K562 (cell line): ENCODE data around the gene PPL. TPM values are rescaled to one million over a fixed set of nuclear protein-coding genes. Genes with fewer than 3 reads are reported as not detected.
"Not testable (repeated sequence)": the region's sequence is repeated elsewhere in the genome, so short reads cannot be mapped to it uniquely, and the experiment has no call there.

Experiments used
- ATAC-seq: fragments of 200-7000 bp; cut with Tn5 transposase; 3 replicates; pipeline ENCODE4 v1.9.1; 2020; ENCODE audit warnings: moderate library complexity
- BruUV-seq: library from RNA; stranded (reverse); fragments of 400-500 nt; replicated peaks from 2 replicates; lab custom pipeline; 2021; lab: Mats Ljungman, UMichigan
- CTCF ChIA-PET: fragments of 300-600 bp; formaldehyde crosslinking; extraction: SDS; loops from one replicate; lab custom pipeline; 2021; ENCODE audit warnings: low intra/inter-chr PET ratio; lab: Yijun Ruan, JAX
- POLR2A ChIA-PET: fragments of 300-600, 350-650 bp; sonication (Branson Sonifier 250); formaldehyde crosslinking; extraction: SDS; loops from one replicate; lab custom pipeline; 2021; ENCODE audit warnings: antibody characterized with exemption, inconsistent platforms; lab: Yijun Ruan, JAX
- DNase-seq, 4 experiments: peaks; one replicate each; pipeline versions ENCODE4 v3.0.0 to v3.0.0-alpha.2; 2011 to 2018; ENCODE audit warnings: low spot score in 3 of 4, mixed read lengths in 3 of 4; ENCODE audit errors: extremely low read depth in 1 of 4
- FAIRE-seq: peaks from 2 replicates; lab custom pipeline; 2011; peaks lifted over from hg19 to GRCh38; lab: Jason Lieb, UNC
- H2AFZ ChIP-seq: 2 replicates; pipeline ENCODE4 v1.6.0; 2011; ENCODE audit warnings: low read depth, low read length, control low read depth, inconsistent platforms
- H3K27ac ChIP-seq: fragments of 200-600 bp; 3 replicates; pipeline ENCODE4 v1.8.0; 2011; ENCODE audit warnings: low read depth, mild to moderate bottlenecking, control low read depth, inconsistent platforms, low read length, moderate library complexity, mixed read lengths; ENCODE audit errors: extremely low read depth
- H3K27me3 ChIP-seq, 2 experiments: fragments of 300-600 bp in 1 of 2; 2 replicates in 1 of 2; 3 replicates in 1 of 2; pipeline versions ENCODE4 v1.6.0 to v1.8.0; 2011; ENCODE audit warnings: inconsistent platforms in 2 of 2, low read length in 2 of 2, mild to moderate bottlenecking in 1 of 2, mixed read lengths in 1 of 2, moderate library complexity in 1 of 2; ENCODE audit not compliant: control insufficient read depth in 2 of 2, insufficient read depth in 2 of 2
- H3K36me3 ChIP-seq: fragments of 300-600 bp; 3 replicates; pipeline ENCODE4 v1.8.0; 2011; ENCODE audit warnings: mild to moderate bottlenecking, low read length, inconsistent platforms; ENCODE audit not compliant: control insufficient read depth, insufficient read depth
- H3K4me1 ChIP-seq, 2 experiments: fragments of 200-600 bp in 1 of 2; replicated peaks in 1 of 2; 2 replicates in 1 of 2; 3 replicates in 1 of 2; pipeline versions ENCODE4 v1.5.1 to v1.8.0; 2011; ENCODE audit warnings: inconsistent platforms in 2 of 2, low read length in 2 of 2, mild to moderate bottlenecking in 1 of 2, mixed read lengths in 1 of 2, moderate library complexity in 1 of 2; ENCODE audit not compliant: control insufficient read depth in 2 of 2, insufficient read depth in 2 of 2
- H3K4me2 ChIP-seq: 2 replicates; pipeline ENCODE4 v1.6.1; 2011; ENCODE audit warnings: low read length, control low read depth, inconsistent platforms, mixed read lengths; ENCODE audit not compliant: insufficient read depth
- H3K4me3 ChIP-seq: fragments of 200-600 bp; sonication (generic), shearing (Covaris generic); 2 replicates; pipeline ENCODE4 v1.5.1; 2016; ENCODE audit warnings: control low read depth, inconsistent platforms
- H3K79me2 ChIP-seq: fragments of 200-600 bp; 3 replicates; pipeline ENCODE4 v1.8.0; 2011; ENCODE audit warnings: low read length, inconsistent platforms; ENCODE audit not compliant: control insufficient read depth, insufficient read depth
- H3K9ac ChIP-seq, 2 experiments: 2 replicates each; pipeline versions ENCODE4 v1.6.0 to v1.6.1; 2011; ENCODE audit warnings: low read depth in 2 of 2, low read length in 2 of 2, control low read depth in 1 of 2, inconsistent platforms in 1 of 2, mild to moderate bottlenecking in 1 of 2, mixed read lengths in 1 of 2; ENCODE audit not compliant: insufficient read depth in 1 of 2
- H3K9me1 ChIP-seq: one replicate; pipeline ENCODE4 v1.6.0; 2011; ENCODE audit warnings: inconsistent platforms, mild to moderate bottlenecking, low read length, moderate library complexity; ENCODE audit not compliant: control insufficient read depth, insufficient read depth
- H3K9me3 ChIP-seq: replicated peaks from 2 replicates; pipeline ENCODE4 v1.5.1; 2011; ENCODE audit warnings: low read depth, low read length, inconsistent platforms; ENCODE audit not compliant: control insufficient read depth, insufficient read depth
- H4K20me1 ChIP-seq: replicated peaks from 2 replicates; pipeline ENCODE4 v1.6.1; 2011; ENCODE audit warnings: low read length, inconsistent platforms, mixed read lengths; ENCODE audit not compliant: control insufficient read depth, insufficient read depth
- BRCA1 ChIP-seq, 2 experiments: fragments of 450-650 bp in 1 of 2; sonication (generic) in 1 of 2; formaldehyde crosslinking in 1 of 2; IDR thresholded peaks; 2 replicates each; pipeline versions ENCODE4 v1.5.0 to v1.6.1; 2017 to 2020; ENCODE audit warnings: mild to moderate bottlenecking in 1 of 2, missing genetic modification reagents in 1 of 2
- CLOCK ChIP-seq: fragments of 250-450 bp; sonication (Bioruptor Pico); IDR thresholded peaks from 2 replicates; pipeline ENCODE4 v1.4.0; 2020; ENCODE audit warnings: mild to moderate bottlenecking, moderate library complexity, borderline replicate concordance
- CREB3 ChIP-seq: fragments of 450-650 bp; conservative IDR thresholded peaks from 2 replicates; pipeline ENCODE4 v1.6.1; 2016; ENCODE audit warnings: missing genetic modification characterization, low read depth, mild to moderate bottlenecking, missing compliant biosample characterization, moderate library complexity
- CREM ChIP-seq: IDR thresholded peaks from 2 replicates; pipeline ENCODE4 v1.6.1; 2014; ENCODE audit warnings: antibody characterized with exemption, low read depth
- EP400 ChIP-seq: fragments of 450-650 bp; IDR thresholded peaks from 2 replicates; pipeline ENCODE4 v1.6.1; 2017; ENCODE audit warnings: antibody characterized with exemption, mild to moderate bottlenecking, moderate library complexity
- FOXK1 ChIP-seq: sonication (generic); formaldehyde crosslinking; IDR thresholded peaks from 2 replicates; pipeline ENCODE4 v1.8.0; 2022; ENCODE audit warnings: missing genetic modification reagents, mild to moderate bottlenecking, borderline replicate concordance
- FOXP1 ChIP-seq: sonication (generic); formaldehyde crosslinking; IDR thresholded peaks from 2 replicates; pipeline ENCODE4 v1.8.0; 2022; ENCODE audit warnings: mild to moderate bottlenecking, missing genetic modification reagents
- MEF2D ChIP-seq: conservative IDR thresholded peaks from 2 replicates; pipeline ENCODE4 v1.6.1; 2016; ENCODE audit warnings: low read depth, missing genetic modification characterization, missing compliant biosample characterization
- MTA2 ChIP-seq: fragments of 450-650 bp; IDR thresholded peaks from 2 replicates; pipeline ENCODE4 v1.6.1; 2016; ENCODE audit warnings: low read depth
- NR3C1 ChIP-seq: sonication (generic); formaldehyde crosslinking; IDR thresholded peaks from 2 replicates; pipeline ENCODE4 v1.8.1; 2022; ENCODE audit warnings: missing genetic modification reagents
- OTX1 ChIP-seq: fragments of 450-650 bp; formaldehyde crosslinking; IDR thresholded peaks from 2 replicates; pipeline ENCODE4 v1.4.0; 2022; ENCODE audit warnings: mild to moderate bottlenecking
- RUNX1 ChIP-seq: sonication (generic); IDR thresholded peaks from 2 replicates; pipeline ENCODE4 v1.6.1; 2016; ENCODE audit warnings: antibody characterized with exemption, low read depth
- TAF15 ChIP-seq: fragments of 200-400 bp; formaldehyde crosslinking; IDR thresholded peaks from 2 replicates; pipeline ENCODE4 v1.6.1; 2017; ENCODE audit warnings: mild to moderate bottlenecking, low read depth, low read length, moderate library complexity
- ZNF436 ChIP-seq: fragments of 250-450, 450-650 bp; sonication (Bioruptor Pico); formaldehyde crosslinking; IDR thresholded peaks from 2 replicates; pipeline ENCODE4 v1.7.0; 2020; ENCODE audit warnings: mild to moderate bottlenecking
- ZNF77 ChIP-seq: fragments of 250-450 bp; sonication (Bioruptor Pico); IDR thresholded peaks from 2 replicates; pipeline ENCODE4 v1.5.0; 2020
- WGBS: fragments of 100-300 bp; shearing (Covaris generic); methylation state at CpG from one replicate; pipeline ENCODE4 v1.1.6; 2016; ENCODE audit warnings: low coverage, mixed read lengths; ENCODE audit not compliant: insufficient coverage; ENCODE audit errors: missing lambda C conversion rate; 5-methylcytosine and 5-hydroxymethylcytosine counted together
- in situ Hi-C: fragments of 300-500 bp; cut with MboI; formaldehyde crosslinking; loops from 4 replicates; pipeline ENCODE4 v1.15.0; 2018; ENCODE audit warnings: inconsistent platforms, mixed read lengths
- intact Hi-C: fragments of 100-400 bp; cut with micrococcal nuclease; formaldehyde crosslinking; loops from 2 replicates; pipeline ENCODE4 v1.14.2; 2022
- polyA plus RNA-seq, 8 experiments: library from polyadenylated mRNA; depleted of rRNA in 4 of 8; stranded (reverse) in 5 of 8; unstranded in 3 of 8; fragments of >200 nt; fragmentation: Nextera tagmentation in 2 of 8; fragmentation: Illumina TruSeq in 1 of 8; extraction: Ambion mirVana in 2 of 8; extraction: Trizol in 1 of 8; gene quantifications; 2 replicates each; pipeline versions ENCODE4 v1.2.1 to v1.2.3, GENCODE V29; 2011 to 2014; ENCODE audit warnings: inconsistent platforms in 1 of 8, missing spikeins in 1 of 8
- total RNA-seq, 7 experiments: library from RNA; depleted of rRNA in 6 of 7; stranded (reverse); fragments of >200 nt in 6 of 7; fragmentation: Illumina TruSeq in 2 of 7; extraction: Trizol in 2 of 7; gene quantifications; 2 replicates each; pipeline versions ENCODE4 v1.2.1 to v1.2.3, GENCODE V29; 2011 to 2021; ENCODE audit warnings: low replicate concordance in 1 of 7

Gene PPL
- total and polyA plus RNA-seq, 9 of the 15 experiments (the other 6 are each of a cell fraction or from before 2014, with no cell fraction given) = 0.01 to 0.15 (median 0.07) TPM; not detected in 3

GRCh38 chr16:4968879-4969483 lies 32.0 kb upstream of the PPL start:
- 8% methylated on average over 13 of the region's 13 CpGs for WGBS
- intact Hi-C loops = no loop called here
- Histone ChIP-seq H2AFZ (no peak overlapping the region), H3K27me3 (peaks cover 28 to 53% of the 10 kb centered on the region in 2 experiments; a peak in 4 of 5 replicates), H3K9me1 (no peaks in the 10 kb centered on the region), H3K4me1 (no peaks in the 10 kb centered on the region), H4K20me1 (0 out of 2 replicates have a peak, but pooled peaks cover 3% of the 10 kb centered on the region), H3K9me3 (no peaks in the 10 kb centered on the region), H3K79me2 (no peaks in the 10 kb centered on the region), H3K4me2 (no peak overlapping the region), H3K27ac (no peak overlapping the region), H3K4me3 (no peak overlapping the region), H3K9ac (no peak overlapping the region), H3K36me3 (no peaks in the 10 kb centered on the region)
- ChIA-PET POLR2A (no interaction called here), CTCF (no interaction called here)
- ATAC-seq (no peak), DNase-seq (no peak), FAIRE-seq (no peak)
- TF ChIP-seq CREB3 (tag) = no peak
- TF ChIP-seq OTX1 (CRISPR knock-in tag) = no peak
- no peak for TF ChIP-seq EP400
- no peak for TF ChIP-seq RUNX1
- TF ChIP-seq FOXK1 = no peak
- no peak for TF ChIP-seq CLOCK (CRISPR knock-in tag)
- no peak for TF ChIP-seq FOXP1 (CRISPR knock-in tag)
- TF ChIP-seq MTA2 = no peak
- no peak for TF ChIP-seq MEF2D
- TF ChIP-seq NR3C1 (CRISPR knock-in tag) = no peak
- no peak for TF ChIP-seq TAF15
- no peak for TF ChIP-seq ZNF436 (CRISPR knock-in tag)
- TF ChIP-seq ZNF77 = no peak
- no peak for TF ChIP-seq BRCA1 (IDR thresholded peaks at IDR 0.05)
- TF ChIP-seq BRCA1 (CRISPR knock-in tag; IDR thresholded peaks at IDR 0.05) = no peak
- no peak for TF ChIP-seq CREM
- no TSS peak for BruUV-seq
- in situ Hi-C loops = no loop called here

- FAIRE-seq, H2AFZ ChIP-seq, BruUV-seq, DNase-seq, POLR2A ChIA-PET, H3K9me1 ChIP-seq, ATAC-seq, H3K4me3 ChIP-seq, H3K79me2 ChIP-seq, in situ Hi-C loops, H3K9me3 ChIP-seq, H4K20me1 ChIP-seq, H3K9ac ChIP-seq, H3K4me1 ChIP-seq, H3K27ac ChIP-seq, H3K4me2 ChIP-seq, CTCF ChIA-PET, H3K36me3 ChIP-seq, intact Hi-C loops: not testable (repeated sequence)
- H3K27me3 ChIP-seq = peaks cover 29 to 54% of the 10 kb centered on the region in 2 experiments; a peak in 4 of 5 replicates
- WGBS = 3% methylated on average over 12 of the region's 12 CpGs
These were observed 31.3 kb upstream of the PPL start for GRCh38 chr16:4968278-4968677.
